ENCODE measurements around the gene FAM25A. TPM values are rescaled to one million over a fixed set of nuclear protein-coding genes. Genes with fewer than 3 reads are reported as not detected.
"Not testable (repeated sequence)": the region's sequence is repeated elsewhere in the genome, so short reads cannot be mapped to it uniquely, and the experiment has no call there.

FAM25A gene
- total RNA-seq, 1 donor = not detected

DNA sequence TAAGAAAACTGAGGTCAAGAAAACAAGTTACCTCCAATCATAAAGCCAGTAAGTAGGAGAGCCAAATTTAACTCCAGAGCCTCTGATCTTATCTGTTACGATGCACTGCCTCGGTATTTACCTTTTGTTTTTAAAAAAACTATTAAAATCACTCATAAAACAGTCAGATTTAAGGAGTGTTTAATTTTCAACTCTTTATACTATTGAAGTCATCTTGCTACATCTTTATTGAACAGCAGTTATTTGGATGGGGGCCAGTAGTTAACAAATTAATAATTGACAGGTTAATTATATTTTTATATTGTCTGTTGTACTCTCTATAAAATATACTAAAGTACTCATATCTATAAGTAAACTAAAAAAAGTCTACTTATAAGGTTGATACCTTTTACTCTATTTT lies 27.2 kb upstream of the FAM25A start:
- no peak overlapping the region for H3K4me3 ChIP-seq (ENCODE audit: low read length)
- H3K9me3 ChIP-seq (ENCODE audit: low read depth, low read length) = no peaks in the 10 kb centered on the region
- H3K27me3 ChIP-seq (ENCODE audit: insufficient read depth, low read length) = peaks cover 10% of the 10 kb centered on the region
- no peaks in the 10 kb centered on the region for H3K4me1 ChIP-seq (ENCODE audit: insufficient read depth, low read length)

- not testable (repeated sequence) for H3K27me3 ChIP-seq (ENCODE audit: insufficient read depth, low read length); H3K4me1 ChIP-seq (ENCODE audit: insufficient read depth, low read length); H3K9me3 ChIP-seq (ENCODE audit: low read depth, low read length); H3K4me3 ChIP-seq (ENCODE audit: low read length)
Measured at GRCh38 chr10:86999802-87000403, 20.2 kb upstream of the FAM25A start.

- Histone ChIP-seq H3K9me3 (ENCODE audit: low read depth, low read length) (no peaks in the 10 kb centered on the region), H3K4me1 (ENCODE audit: insufficient read depth, low read length) (no peaks in the 10 kb centered on the region), H3K4me3 (ENCODE audit: low read length) (no peak overlapping the region), H3K27me3 (ENCODE audit: insufficient read depth, low read length) (no peaks in the 10 kb centered on the region)
Measured at GRCh38 chr10:87000491-87000890, 19.6 kb upstream of the FAM25A start.

DNA sequence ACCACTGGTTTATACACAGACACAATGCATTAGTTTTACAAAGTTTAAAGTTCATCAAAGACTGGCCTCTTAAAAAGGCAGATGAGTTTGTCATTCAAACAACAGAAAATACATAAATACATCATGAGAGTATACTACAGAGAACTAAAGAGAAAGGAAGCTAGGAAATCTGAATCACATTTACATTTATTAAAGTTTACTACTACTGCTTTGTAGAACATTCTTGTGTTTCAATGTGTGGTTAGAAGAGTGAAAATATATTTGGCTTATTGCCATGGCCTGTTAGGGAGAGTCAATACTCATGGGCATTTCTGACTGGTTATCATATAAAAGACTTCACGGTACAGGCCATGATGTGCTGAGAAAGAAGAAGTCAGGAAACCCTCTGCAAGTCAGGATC lies 13.0 kb upstream of the FAM25A start:
- not testable (repeated sequence) for H3K9me3 ChIP-seq (ENCODE audit: low read depth, low read length); H3K4me3 ChIP-seq (ENCODE audit: low read length); H3K4me1 ChIP-seq (ENCODE audit: insufficient read depth, low read length); H3K27me3 ChIP-seq (ENCODE audit: insufficient read depth, low read length)

- not testable (repeated sequence) for H3K4me1 ChIP-seq (ENCODE audit: insufficient read depth, low read length)
Measured at GRCh38 chr10:87007674-87008073, 12.4 kb upstream of the FAM25A start.

DNA sequence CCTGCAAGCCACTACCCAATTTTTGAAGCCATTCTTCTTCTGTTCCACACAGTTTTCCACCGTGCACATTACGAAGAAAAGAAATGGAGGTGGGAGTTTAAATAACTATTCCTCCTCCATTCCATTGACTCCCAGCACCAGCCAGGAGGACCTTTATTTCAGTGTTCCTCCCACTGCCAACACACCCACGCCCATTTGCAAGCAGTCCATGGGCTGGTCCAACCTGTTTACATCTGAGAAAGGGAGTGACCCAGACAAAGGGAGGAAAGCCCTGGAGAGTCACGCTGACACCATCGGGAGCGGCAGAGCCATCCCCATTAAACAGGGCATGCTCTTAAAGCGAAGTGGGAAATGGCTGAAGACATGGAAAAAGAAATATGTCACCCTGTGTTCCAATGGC lies 11.8 kb upstream of the FAM25A start:
- not testable (repeated sequence) for H3K4me1 ChIP-seq (ENCODE audit: insufficient read depth, low read length); H3K4me3 ChIP-seq (ENCODE audit: low read length); H3K9me3 ChIP-seq (ENCODE audit: low read depth, low read length); H3K27me3 ChIP-seq (ENCODE audit: insufficient read depth, low read length)

More at GRCh38 chr10:87007674-87008073, 12.4 kb upstream of the FAM25A start:
- not testable (repeated sequence) for H3K9me3 ChIP-seq (ENCODE audit: low read depth, low read length); H3K27me3 ChIP-seq (ENCODE audit: insufficient read depth, low read length); H3K4me3 ChIP-seq (ENCODE audit: low read length)

DNA sequence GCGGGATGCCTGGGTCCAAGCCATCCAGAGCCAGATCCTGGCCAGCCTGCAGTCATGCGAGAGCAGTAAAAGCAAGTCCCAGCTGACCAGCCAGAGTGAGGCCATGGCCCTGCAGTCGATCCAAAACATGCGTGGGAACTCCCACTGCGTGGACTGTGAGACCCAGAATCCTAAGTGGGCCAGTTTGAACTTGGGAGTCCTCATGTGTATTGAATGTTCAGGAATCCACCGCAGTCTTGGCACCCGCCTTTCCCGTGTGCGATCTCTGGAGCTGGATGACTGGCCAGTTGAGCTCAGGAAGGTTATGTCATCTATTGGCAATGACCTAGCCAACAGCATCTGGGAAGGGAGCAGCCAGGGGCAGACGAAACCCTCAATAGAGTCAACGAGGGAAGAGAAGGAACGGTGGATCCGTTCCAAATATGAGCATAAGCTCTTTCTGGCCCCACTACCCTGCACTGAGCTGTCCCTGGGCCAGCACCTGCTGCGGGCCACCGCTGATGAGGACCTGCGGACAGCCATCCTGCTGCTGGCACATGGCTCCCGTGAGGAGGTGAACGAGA lies 10.9 kb upstream of the FAM25A start:
- H3K27me3 ChIP-seq (ENCODE audit: insufficient read depth, low read length); H3K9me3 ChIP-seq (ENCODE audit: low read depth, low read length); H3K4me1 ChIP-seq (ENCODE audit: insufficient read depth, low read length); H3K4me3 ChIP-seq (ENCODE audit: low read length): not testable (repeated sequence)

GRCh38 chr10:87013528-87013927 lies 6.6 kb upstream of the FAM25A start:
- H3K9me3 ChIP-seq (ENCODE audit: low read depth, low read length); H3K4me1 ChIP-seq (ENCODE audit: insufficient read depth, low read length); H3K27me3 ChIP-seq (ENCODE audit: insufficient read depth, low read length); H3K4me3 ChIP-seq (ENCODE audit: low read length): not testable (repeated sequence)

DNA sequence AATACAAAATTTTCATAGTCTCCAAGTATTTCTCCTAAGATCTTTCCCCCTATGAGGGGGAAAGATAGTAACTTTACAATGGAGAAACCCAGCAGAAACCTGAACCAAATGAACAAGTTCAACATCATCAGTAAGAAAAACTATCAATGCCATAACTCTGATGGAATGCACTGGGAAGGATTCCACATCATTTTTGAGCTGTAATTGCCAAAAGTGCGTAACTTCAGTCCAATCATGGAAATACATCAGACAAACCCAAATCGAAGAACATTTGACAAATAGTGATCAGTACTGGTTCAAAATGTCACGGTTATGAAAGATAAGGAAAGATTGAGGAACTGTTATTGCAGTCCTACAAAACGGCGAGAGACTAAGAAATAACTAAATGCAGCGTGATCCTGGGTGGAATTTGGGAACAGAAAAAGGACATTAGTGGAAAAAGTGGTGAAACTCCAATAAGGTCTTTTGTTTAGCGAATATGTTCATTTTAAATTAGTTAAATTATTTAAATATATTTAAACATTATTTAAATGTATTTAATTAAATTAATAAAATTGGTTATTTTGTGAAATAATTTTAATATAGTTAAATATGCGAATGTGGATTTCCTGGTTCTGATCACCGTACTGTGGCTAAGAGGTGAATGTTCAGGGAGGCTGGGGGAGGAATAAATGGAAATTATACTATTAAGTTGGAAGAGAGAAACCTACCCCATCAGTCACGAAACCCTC lies 4.9 kb upstream of the FAM25A start:
- H3K9me3 ChIP-seq (ENCODE audit: low read depth, low read length) = not testable (repeated sequence)

DNA sequence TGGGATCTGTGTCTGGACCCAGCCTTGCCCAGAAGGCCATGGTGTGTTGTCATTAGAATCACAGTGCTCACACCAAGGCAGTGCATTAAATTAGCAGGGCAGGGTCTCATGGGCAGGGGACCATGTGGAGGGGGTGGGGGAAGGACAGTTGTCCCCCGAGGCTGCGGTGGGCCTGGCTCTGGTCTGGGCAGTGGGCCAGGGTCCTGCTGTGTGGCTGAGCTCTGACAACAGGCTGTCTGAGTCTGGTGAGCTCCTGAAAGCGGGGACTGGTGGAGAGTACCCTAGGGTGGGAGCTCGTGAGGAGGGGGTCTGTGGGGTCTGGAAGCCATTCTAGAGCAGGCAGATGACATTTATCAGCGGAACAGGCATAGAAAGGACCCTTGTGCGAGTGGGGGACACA lies 2.0 kb upstream of the FAM25A start:
- not testable (repeated sequence) for H3K9me3 ChIP-seq (ENCODE audit: low read depth, low read length); H3K4me1 ChIP-seq (ENCODE audit: insufficient read depth, low read length); H3K4me3 ChIP-seq (ENCODE audit: low read length); H3K27me3 ChIP-seq (ENCODE audit: insufficient read depth, low read length)

More for the DNA sequence above, 4.9 kb upstream of the FAM25A start:
- H3K4me3 ChIP-seq (ENCODE audit: low read length); H3K27me3 ChIP-seq (ENCODE audit: insufficient read depth, low read length); H3K4me1 ChIP-seq (ENCODE audit: insufficient read depth, low read length): not testable (repeated sequence)

GRCh38 chr10:87019066-87019465 lies 1.0 kb upstream of the FAM25A start:
- H3K4me3 ChIP-seq (ENCODE audit: low read length); H3K4me1 ChIP-seq (ENCODE audit: insufficient read depth, low read length); H3K27me3 ChIP-seq (ENCODE audit: insufficient read depth, low read length); H3K9me3 ChIP-seq (ENCODE audit: low read depth, low read length): not testable (repeated sequence)

DNA sequence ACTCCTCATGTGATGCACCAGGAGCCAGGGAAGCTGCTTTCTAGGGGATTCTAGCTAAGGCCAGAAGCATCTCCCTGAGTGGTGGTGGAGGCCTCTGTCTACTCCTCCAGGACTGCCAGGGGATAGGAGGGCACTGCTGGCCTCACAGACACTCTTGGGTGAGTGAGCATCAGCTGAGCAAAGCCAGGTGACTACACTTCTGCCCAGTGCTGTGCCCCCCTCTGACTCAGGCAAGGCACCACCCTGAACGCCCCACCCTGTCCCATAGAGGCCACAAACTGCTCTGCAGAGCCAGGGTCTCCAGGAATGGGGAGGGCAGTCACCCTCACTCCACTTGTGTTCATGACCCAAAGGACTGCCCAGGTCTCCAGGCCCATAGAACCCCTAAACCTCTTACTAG lies 590 bp upstream of the FAM25A start:
- not testable (repeated sequence) for H3K9me3 ChIP-seq (ENCODE audit: low read depth, low read length); H3K4me1 ChIP-seq (ENCODE audit: insufficient read depth, low read length); H3K4me3 ChIP-seq (ENCODE audit: low read length); H3K27me3 ChIP-seq (ENCODE audit: insufficient read depth, low read length)

- not testable (repeated sequence) for H3K27me3 ChIP-seq (ENCODE audit: insufficient read depth, low read length); H3K4me1 ChIP-seq (ENCODE audit: insufficient read depth, low read length); H3K4me3 ChIP-seq (ENCODE audit: low read length); H3K9me3 ChIP-seq (ENCODE audit: low read depth, low read length)
Measured at GRCh38 chr10:87025285-87025958, 5.3 kb downstream of the FAM25A start.

GRCh38 chr10:87026747-87027508 lies 6.8 kb downstream of the FAM25A start:
- not testable (repeated sequence) for H3K4me1 ChIP-seq (ENCODE audit: insufficient read depth, low read length); H3K9me3 ChIP-seq (ENCODE audit: low read depth, low read length); H3K27me3 ChIP-seq (ENCODE audit: insufficient read depth, low read length); H3K4me3 ChIP-seq (ENCODE audit: low read length)

GRCh38 chr10:87030419-87030818 lies 10.3 kb downstream of the FAM25A start:
- H3K9me3 ChIP-seq (ENCODE audit: low read depth, low read length); H3K4me1 ChIP-seq (ENCODE audit: insufficient read depth, low read length); H3K27me3 ChIP-seq (ENCODE audit: insufficient read depth, low read length); H3K4me3 ChIP-seq (ENCODE audit: low read length): not testable (repeated sequence)

All from mononuclear cell (primary cell).